Measurements from ENCODE around the gene USP54.

USP54 gene

GRCh38 chr10:73534857-73535256 is 56.3 kb downstream of the USP54 start:
- no peak for DNase-seq (ENCODE audit: low spot score)

GRCh38 chr10:73529089-73529832 is 61.9 kb downstream of the USP54 start:
- DNase-seq (ENCODE audit: low spot score) = peak; percentile 80

DNA sequence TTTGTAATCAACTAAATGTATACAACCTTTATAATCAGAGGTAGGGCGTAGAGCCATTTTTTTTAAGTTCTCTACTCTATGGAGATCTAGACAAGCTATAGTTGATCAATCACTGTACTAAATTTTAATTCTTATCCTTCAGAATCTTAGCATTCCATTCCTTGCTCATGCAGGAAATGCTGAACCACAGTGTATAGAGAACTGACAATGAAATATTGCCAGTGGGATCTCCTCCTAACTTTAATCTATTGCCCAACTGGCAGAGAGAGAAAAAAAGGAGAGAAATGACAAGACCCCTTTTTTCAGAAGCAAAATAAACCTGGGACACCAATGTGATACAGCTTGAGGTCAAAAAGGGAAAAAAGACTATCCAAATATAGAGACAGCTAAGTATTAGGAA is 68.9 kb downstream of the USP54 start:
- DNase-seq (ENCODE audit: low spot score) = no peak

DNA sequence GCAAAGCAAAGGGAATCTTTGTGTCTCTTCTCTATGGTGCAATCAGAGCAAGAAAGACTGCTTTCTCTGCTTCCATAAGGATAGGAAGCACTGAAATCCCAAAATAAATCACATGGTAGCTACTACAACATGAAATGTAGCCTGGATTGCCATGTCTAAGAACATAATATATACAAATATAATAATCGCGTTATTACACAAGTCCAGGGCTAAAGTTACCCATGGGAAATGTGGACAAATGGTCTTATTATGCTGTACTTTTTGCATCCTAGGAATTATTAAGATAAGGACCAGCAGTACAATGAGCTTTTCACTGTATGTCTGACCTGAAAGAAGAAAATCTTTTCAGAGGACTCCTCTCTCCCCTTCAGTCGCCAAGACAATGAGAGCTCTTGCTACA is 71.8 kb downstream of the USP54 start:
- DNase-seq (ENCODE audit: low spot score) = no peak

DNA sequence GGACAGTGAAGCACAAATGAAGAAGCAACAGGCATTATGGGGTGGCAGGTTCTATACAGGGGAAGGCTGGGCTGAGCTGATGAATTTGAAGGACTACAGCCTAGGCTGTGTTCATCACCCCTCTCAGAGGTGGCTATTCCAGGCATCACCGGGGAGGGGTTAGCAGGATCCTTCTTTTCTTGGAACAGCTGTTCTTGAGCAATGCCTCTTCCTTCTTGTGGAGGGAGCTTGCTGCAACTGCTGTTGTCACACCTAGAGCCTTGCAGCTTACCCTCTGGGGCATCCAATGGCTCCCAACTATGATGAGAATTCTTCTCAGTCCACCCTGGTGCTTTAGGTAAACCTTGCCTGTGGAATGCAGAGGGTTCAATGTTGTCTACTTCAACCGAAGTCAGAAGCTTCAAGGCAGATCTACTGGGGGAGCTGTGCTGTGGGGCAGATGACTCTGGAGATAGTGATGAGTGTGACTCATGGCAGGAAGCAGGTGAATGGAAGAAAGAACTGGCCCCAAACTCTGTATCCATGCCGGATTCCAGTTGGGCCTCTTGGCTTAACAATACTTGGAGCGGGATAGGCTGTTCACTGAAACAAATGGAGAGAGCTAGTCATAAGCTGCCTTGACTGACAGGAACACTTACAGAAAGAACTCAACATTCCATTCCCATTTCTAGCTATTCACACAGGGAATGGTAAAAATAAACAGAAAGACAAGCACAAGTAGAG is 73.8 kb downstream of the USP54 start:
- DNase-seq (ENCODE audit: low spot score) = peak; percentile 64

GRCh38 chr10:73512207-73512743 is 78.9 kb downstream of the USP54 start:
- no peak for DNase-seq (ENCODE audit: low spot score)

DNA sequence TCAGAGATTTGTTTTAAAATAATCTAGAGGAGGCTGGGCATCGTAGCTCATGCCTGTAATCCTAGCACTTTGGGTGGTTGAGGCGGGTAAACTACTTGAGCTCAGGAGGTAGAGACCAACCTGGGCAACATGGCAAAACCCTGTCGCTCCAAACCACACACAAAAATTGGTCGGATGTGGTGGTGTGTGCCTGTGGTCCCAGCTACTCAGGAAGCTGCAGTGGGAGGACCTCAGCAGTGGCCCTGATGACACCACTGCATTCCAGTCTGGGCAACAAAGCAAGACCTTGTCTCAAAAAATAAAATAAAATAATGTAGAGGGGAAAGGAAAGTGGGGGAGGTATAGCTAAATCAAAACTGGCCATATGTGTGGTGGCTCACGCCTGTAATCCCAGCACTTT is 81.4 kb downstream of the USP54 start:
- no peak for DNase-seq (ENCODE audit: low spot score)

DNA sequence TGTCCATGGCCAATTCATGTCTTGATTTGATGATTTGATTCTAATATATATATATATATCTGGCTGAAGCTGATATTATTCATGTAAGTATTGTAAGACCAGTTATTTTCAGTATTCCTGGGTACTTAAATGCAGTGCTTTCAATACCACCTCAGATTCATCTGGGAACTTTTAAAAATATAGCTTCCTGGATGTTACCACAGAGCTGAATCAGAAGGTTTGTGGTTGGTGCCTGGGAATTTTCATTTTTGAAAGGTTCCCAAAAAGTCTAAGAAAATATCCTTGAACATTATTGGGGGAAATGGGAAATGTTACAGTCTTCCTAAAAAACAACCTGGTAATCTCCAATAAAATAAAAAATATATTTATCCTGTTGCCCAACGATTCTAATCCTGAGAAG is 84.7 kb downstream of the USP54 start:
- no peak for DNase-seq (ENCODE audit: low spot score)

GRCh38 chr10:73506074-73506473 is 85.1 kb downstream of the USP54 start:
- no peak for DNase-seq (ENCODE audit: low spot score)

DNA sequence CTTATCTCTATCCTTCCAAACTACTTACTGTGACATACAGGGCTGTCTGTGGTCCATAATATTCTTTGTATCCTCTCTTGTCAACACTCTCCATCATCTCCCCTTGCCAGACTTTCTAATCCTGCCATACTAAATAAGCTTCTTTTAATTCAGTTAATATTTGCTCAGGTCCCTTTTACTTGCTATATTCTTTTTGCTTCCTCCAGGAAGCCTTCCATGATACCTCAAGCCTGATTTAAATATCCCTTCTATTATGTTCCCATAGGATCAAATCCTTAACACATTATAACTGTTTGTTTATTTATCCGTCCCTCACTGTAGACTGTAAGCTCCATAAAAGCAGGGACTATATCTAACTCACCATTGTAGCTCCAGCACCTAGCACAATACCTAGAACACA is 88.1 kb downstream of the USP54 start:
- DNase-seq (ENCODE audit: low spot score) = no peak

- DNase-seq (ENCODE audit: low spot score) = peak; percentile 42
These were observed 89.5 kb downstream of the USP54 start for GRCh38 chr10:73501651-73502050.

DNA sequence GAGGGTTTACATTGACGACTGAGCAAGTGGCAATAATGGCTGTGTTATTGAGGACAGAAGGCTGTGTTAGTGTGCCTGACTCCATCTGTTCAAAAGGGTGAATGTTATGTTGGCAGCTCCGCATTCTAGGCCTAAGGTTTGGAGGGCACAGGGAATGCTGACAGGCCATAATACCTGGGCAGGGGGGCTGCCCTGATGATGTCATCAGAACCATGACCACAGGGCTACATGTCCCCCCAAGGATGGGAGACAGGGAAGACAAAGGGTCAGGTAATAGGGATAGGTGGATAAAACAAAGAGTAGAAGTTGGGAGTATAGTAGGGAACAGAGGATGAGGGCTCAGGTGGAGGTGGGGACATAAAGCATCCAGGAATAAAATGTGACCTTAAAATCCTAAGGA is 93.5 kb downstream of the USP54 start:
- DNase-seq (ENCODE audit: low spot score) = no peak

DNA sequence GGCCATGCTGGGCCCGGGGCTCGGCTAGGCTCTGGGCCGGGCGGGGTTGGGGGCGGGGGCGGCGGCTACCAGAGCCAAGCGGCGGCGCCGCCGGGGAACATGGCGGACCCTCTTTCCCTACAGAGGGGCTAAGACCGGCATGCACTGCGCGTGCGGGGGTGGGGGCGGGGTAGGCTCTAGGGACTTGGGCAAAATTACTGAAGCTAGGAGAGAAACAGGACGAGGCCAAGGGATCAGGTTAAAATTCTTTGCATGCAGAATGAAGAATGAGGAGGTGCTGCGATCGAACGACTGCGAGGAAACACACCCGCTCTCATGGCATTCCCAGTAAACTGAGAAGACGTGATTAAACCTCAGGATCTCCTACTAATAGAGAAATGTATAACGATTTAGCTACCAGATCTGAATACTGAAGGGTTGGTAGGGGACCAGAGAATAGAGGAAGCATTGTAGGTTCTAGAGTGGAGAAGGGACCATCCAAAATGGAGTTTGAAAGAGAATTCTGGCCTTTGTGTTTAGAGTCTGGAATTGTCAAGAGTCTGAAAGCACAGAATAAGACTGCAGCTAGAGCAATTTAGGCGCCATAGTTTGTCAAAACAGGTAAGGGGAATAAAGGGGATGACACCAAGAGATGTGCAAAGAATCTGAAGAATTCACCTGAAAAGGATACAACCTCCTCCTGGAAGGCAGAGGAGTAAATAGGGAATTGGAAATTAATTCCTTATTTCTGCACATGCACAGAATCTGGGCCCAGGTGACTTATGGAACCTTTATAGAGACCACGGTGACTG is 95.1 kb downstream of the USP54 start, which contains the start of gene PPP3CB:
Gene PPP3CB (minus strand): TSS at position 141 of the 791 bp plus-strand sequence. CDS start 135 bp downstream, at position 6.
- peak; percentile 95 for DNase-seq (ENCODE audit: low spot score)

DNA sequence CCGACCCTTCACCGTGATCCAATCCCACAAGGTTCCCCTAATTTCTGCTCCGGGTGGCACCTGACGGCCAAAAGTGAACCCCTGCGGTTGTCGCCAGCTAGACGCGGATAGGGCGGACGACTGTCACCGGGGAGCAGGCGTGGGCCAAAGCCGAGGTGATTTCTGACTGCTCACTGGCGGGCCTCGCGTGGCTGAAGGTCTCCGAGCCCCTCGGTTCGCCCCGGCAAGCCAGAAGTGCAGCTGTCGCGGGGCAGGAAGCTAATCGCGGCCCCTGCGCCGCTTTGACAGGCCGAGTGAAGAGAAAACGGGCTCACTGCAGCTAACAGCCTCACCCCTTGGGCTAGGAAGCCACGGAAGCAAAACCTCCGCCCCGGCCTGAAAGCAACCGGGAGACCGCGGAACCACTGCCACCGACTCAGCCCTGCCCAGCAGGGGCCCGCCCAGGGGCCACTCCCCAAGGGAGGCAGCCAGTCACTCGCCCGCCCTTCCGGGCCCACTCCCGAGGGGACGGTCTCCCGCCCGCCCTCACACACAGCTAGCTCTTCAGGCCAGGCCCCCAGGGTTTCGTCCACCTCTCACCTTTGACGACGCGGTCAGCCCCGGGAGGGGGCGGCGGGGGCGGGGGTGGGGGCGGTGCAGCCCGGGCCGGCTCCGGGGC is 95.8 kb downstream of the USP54 start:
- peak; percentile 95 for DNase-seq (ENCODE audit: low spot score)

GRCh38 chr10:73494877-73495225 is 96.3 kb downstream of the USP54 start:
- DNase-seq (ENCODE audit: low spot score) = no peak

- no peak for DNase-seq (ENCODE audit: low spot score)
These were observed 96.9 kb downstream of the USP54 start for GRCh38 chr10:73494213-73494612.

- peak; percentile 58 for DNase-seq (ENCODE audit: low spot score)
These were observed 97.4 kb downstream of the USP54 start for GRCh38 chr10:73493781-73494180.

DNA sequence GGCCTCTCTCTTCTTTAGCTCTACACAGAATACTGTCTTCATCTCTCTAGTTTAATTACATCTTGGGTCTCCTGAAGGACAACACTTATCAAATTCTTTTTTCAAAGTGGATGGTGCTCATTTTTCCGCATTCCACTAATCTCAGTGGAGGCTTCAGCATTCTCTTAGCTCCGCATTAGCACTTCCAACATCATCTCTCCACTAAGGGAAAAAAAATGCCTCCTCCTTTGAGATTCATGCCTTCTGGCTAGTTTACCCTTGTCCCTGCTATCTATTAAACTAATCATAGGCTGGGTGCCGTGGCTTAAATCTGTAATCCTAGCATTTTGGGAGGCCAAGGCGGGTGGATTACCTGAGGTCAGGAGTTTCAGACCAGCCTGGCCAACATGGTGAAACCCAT is 104.5 kb downstream of the USP54 start:
- no peak for DNase-seq (ENCODE audit: low spot score)

- no peak for DNase-seq (ENCODE audit: low spot score)
These were observed 105.8 kb downstream of the USP54 start for GRCh38 chr10:73485320-73485719.

GRCh38 chr10:73480158-73480557 is 111.0 kb downstream of the USP54 start:
- peak; percentile 72 for DNase-seq (ENCODE audit: low spot score)

GRCh38 chr10:73478636-73479035 is 112.5 kb downstream of the USP54 start:
- no peak for DNase-seq (ENCODE audit: low spot score)

DNA sequence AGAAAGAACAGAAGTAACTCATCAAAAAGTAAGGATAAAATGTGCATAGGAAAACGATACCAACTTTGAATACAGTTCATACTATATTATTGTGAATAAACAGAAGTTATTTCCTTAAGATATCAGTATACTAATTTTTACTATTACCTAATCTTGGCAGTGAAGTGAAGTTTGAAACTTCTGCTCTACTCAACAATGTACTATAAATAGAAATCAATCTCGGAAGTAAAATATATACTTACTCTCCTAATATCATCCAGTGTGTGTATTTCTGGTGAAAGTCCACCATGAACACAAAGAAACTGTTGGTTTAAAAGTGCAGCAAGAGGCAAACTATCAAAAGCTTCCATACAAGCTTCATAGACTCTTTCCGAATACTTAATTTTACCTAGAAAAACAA is 119.9 kb downstream of the USP54 start:
- DNase-seq (ENCODE audit: low spot score) = no peak

All from kidney tubule cell (primary cell).